Measurements from ENCODE around the gene ADAMTSL4.
A peak's percentile ranks its signal among the peaks of the same experiment; 100 is the strongest.
"Not testable (repeated sequence)": the region's sequence is repeated elsewhere in the genome, so short reads cannot be mapped to it uniquely, and the experiment has no call there.

ADAMTSL4 gene

DNA sequence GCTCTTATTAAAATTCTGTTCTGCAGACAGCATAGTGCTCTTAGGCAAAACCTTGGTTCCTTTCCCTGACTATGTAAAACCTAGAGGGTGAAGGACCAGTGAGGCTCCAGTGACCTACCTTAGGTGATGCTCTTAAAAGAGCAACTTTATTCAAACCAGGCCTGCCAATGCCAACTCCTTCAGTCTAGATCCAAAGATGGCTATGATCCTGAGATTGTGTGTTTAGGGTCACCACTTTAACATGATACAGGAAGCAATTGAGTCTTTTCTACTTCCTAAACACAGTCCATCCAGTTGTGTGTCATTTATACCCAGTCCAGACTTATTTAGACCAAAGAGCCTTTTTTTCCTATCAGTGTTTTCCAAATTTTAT is 19.4 kb downstream of the ADAMTSL4 start:
- DNase-seq = no peak

DNA sequence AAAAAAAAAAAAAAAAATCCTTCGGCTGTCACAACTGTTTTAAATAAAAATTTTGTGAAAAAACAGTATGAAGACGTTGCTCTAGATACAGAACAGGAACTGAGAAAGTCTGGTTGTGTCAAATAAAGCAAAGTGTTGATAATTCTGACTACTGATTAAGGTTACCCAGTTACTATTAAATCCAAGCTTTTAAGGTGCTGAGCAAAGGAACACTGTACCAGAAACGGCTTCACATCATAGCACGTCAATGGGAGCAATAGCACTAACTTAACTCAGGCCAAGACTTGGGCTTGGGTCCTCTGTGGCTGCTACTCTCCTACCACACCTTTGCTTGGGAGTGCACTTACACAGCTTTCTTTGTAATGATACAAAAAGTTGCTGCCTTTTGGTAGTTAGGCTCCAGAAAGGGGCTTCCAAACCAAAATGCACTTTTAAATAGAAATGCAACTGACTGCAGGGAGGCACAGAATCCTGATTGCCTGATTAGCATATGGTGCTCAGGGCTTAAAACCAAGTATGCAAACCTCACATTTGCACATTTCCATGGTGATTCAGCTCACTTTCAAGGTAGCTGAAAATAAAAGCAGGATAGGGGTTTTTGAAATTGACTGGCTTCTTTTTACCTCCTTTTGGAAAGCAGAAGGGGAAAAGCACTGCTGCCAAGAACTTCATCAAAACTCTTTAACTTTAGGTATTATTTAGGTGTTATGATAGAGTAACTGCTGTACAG is 23.9 kb downstream of the ADAMTSL4 start:
- no peak for DNase-seq

DNA sequence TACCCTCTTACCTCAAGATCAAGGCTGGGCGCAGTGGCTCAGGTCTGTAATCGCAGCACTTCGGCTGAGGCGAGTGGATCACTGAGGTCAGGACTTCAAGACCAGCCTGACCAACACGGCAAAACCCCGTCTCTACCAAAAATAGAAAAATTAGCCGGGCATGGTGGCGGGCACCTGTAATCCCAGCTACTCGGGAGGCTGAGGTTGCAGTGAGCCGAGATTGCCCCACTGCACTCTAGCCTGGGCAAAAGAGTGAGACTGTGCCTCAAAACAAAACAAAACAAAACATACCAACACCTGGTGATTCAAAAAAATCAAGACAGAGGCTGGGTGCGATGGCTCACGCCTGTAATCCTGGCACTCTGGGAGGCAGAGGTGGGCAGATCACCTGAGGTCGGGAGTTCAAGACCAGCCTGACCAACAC is 24.5 kb downstream of the ADAMTSL4 start:
- not testable (repeated sequence) for DNase-seq

DNA sequence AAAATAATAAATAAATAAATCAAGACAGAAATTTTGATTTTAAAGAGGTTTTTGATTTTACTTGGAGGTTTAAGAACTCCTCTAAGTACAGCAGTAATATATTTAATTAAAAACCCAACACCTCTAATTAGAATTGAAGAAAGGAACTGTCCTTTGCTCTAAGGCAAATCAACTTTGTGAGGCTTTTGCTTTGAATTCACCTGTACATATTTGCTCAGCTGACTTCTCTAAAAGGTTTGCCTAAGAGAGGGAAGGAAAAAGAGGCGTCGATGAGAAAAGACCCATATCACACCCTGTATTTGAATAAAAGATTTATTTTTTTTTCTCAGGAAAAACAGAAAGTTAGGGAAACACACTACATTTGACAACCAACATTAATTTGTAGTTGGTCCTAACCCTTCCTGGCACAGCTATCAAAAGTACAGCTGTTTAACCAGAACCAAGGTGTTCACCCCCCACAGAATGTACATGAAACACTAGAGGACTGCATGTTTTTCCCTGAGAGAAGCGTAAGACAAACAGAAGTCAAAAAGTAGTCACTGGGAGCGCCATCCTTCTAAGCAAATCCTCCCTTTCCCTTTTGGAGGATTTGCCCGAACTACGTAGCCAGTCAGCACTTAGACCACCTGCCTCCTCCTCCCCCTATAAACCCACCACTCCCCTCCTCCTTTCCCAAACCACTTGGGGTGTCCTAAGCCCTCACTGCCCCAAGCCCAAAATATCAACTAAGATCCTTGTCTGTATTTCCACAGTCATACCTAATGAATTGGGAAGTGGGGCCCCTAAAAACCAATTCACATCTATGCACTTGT is 25.3 kb downstream of the ADAMTSL4 start:
- no peak for DNase-seq

DNA sequence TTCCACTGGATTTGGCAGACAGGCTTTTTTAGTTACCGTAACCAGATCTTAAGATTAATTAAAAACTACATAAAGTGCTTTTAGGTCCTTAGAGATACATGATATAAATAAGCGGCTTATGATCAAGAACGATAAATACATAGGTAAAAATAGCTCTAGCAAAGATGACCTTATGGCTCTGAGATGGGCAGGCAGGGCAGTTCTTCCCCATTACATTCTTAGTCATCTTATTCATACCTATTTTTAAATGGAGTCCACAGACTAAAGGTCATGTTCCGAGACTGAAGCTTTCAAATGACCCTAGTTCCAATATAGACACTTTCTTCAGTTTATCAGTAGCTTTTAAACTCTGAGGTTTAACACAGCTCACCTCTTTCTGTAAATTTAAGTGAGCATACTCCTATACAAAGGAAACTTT is 25.9 kb downstream of the ADAMTSL4 start:
- DNase-seq = no peak

DNA sequence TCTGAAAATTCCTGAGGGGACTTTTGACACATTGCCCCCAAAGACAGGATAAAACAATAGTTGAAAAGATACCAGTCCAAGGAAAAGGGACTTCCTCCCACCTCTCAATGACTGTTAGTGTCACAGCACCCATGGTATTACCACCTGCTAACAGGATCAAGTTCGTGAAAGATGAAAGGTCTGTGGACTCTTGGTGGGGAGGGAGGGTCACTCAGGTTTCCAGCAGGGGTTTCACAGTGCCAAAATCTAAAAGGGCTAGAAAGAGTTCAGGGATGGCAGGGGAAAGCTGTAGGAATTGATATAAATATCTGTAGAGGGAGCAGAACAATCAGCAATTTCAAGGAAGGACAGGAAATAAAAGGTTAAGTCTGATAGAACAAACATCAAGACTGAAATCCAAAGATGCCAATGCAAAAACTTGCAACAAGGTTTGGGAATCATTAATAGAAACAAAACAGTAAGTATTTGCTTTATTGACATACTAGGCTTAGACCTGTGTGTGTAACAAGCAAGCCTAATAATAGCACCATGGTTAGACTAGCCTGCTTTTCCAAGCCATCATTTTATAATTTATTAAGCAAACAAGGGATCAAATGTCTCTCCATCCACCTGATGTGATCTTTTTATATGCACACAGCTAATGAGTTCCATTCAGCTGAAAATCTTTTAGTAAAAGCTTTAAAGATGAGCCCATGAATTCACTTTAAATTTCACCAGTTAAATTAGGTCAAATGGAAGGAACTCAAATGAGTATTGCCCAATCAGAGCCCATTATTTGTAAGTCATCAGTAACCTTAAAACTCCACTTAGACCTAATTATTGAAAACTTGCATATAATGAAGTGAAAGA is 26.5 kb downstream of the ADAMTSL4 start:
- no peak for DNase-seq

DNA sequence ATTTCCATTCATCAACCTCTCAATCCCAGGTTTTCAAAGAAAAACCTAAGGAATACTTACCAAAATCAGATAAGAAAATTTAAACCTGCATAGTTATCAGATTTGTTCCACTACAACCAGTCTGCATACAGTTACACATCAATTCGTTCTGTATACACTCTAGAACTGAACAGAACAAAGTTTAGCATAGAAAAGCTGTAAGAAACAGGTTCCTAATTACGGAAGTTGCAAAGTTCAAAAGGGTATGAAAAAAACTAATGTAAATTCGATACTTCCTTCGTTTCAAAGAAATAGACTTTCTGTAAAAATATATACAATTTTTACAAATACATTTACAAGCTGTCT is 27.1 kb downstream of the ADAMTSL4 start:
- DNase-seq = no peak

DNA sequence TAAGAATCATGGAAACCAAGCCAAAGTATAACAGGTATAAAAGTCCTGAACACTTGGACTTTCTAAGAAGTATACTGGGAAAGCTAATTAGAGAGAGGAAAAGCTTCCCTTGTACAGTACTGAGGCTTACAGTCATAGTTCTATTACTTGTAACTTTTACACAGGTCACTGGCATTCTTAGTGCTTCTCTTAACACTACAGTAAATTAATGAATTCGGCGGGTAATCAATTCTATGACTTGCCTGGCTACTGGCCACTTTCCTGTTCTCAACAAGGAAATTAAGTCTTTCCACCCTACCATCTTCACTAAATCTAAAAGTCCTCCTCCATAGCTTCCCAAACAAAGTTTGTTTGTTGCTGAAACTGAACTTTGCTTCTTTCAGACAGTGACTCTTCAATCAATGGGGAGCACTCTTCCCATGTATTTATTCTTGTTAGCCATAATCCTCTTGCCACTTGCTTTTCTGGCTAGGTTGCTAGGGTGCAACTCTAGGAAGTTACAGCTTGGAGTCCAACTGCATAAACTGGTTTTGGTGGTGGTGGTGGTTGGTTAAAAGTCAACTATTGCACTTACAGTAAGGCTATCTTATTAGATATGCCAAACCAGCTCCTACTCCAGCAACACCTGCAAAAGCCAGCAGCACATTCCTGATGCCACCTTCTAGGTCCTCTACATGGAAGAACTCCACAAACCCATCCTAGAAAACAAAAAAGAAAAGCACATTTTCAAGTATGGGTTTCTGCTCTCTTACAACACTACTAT is 27.8 kb downstream of the ADAMTSL4 start:
- no peak for DNase-seq

DNA sequence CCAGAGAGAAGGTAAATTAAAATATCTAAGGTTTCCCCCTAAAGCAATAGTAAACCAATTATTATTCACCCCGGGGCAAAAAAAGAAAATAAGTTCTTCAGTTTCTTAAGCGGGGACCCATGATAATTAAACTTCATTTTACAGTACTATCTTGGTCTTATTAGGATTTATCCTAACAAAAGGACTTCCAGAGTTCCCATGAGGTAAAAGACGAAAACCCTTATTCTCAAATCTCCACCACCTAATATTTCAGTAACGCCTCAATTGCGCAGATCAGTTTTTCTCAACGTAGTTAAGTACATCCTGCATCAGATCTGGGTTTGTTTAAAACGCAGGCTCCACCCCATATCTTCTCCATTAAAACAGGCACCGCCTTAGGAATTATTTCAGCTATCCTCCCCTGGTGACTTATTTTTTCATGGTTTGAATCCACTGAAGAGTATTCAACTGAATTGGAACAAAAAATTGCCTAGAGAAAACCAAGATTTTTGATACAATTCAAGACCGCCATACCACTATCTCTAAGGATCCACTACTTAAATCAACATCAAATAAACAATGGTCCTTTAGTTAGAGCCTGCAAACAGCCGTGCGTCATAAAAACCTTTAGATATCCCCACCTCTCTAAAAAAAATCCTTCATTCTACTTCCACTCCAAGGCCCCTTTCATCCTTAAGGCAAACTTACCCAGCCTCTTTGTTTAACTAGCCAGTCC is 28.5 kb downstream of the ADAMTSL4 start:
- no peak for DNase-seq

DNA sequence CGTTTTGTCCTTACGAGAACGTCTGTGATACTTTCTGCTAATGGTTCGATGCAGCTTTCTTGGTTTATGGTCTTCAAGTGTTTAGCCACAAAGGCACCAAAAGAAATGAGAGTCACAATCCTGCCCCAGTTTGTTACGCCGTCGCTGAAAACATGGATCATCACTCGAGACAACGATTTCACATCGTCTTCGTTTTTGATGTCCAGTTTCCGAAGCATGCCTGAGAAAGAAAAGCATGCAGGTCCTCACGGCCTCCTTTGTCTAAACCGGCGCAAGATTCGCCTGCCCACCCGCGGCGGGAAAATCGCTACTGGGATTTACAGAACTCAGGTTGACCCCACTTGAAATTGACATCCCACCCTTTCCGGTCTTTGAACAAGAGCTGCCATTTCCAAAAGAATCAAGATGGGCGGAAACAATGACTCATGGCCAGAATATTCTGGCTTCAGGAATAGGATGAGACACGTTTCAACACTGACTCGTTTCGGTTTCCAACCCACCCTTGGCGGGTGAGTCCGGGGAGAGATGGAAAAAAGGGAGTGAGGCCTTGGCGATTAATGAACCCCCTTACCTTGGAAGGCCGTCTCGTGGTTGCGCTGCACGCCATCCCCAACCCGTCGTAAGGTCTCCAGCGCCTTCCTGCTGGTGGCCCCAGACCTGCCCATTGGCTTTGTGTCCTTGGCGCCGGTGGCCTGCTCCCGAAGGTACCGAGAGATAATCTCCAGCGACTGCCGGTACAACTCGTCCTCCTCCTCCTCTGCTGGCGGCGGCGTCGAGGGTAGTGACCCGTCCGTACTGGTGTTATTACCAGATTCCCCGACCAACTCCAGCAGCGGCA is 29.3 kb downstream of the ADAMTSL4 start:
- DNase-seq = no peak

DNA sequence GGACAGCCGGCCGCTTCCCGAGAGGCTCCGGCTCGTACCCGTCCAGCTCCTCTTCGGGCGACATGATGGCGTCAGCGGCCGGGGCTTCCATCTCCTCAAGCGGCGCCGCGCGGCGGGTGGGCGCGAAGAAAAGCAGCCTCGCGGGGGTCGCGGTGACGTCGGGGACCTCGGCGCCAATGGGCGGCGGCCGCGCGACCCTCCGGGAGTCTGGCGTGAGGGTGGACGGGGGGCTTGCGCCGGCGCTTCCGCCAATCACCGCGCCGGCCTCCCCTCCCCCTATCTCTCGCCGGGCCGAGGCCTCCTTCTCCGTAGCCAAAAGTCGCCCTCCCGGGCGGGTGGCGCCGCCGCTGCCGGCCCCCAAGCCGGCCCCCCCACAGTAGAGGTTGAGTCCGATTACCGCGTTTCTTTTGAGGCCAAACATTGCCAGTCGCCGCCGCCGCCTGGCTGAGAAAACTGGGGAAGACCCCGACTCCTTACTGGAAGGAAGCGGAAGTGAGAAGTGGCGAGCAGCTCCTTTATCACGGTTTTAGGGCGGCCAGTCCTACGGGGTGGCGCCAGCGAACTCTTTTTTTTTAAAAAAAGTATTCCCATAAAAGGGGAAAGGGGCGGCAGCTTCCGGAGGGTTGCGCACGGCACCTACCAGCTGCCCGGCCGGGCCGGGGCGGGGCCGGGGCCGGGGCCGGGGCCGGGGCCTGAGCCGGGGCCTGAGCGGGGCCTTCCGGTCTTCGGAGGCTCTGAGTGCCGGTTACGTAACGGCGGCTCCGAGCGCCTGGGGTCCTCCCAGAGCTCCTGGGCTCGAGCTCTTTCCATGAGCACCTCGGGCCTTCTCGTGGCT is 30.1 kb downstream of the ADAMTSL4 start, which contains the start of gene MCL1:
TSS of gene MCL1 (minus strand) at position 501 of the 835 bp plus-strand sequence. CDS start at position 421, 80 bp downstream.
- peak; percentile 97 for DNase-seq

DNA sequence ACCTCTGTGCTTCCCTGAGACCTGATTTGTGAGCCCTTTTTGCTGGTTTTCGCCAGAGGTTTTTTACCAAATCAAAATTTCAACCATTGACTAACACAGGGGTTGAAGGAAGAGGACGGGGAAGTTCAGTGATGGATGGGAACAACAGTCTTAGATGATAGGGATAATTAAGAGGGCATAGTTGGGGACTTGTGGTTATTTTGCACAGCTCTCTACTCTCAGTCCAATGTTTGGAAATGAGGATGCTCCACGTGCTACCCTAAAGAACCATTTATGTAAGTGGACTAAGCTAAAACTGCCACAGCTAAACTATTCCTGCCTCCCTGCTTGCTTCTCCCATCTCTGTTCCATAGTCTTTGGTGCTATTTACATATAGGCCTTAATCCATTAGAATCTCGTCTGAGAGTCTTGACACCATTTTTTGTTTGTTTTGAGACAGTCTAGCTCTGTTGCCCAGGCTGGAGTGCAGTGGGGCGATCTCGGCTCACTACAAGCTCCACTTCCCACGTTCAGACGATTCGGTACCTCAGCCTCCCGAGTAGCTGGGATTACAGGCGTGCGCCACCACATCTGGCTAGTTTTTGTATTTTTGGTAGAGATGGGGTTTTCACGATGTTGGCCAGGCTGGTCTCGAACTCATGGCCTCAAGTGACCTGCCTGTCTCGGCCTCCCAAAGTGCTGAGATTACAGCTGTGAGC is 30.9 kb downstream of the ADAMTSL4 start:
- no peak for DNase-seq

DNA sequence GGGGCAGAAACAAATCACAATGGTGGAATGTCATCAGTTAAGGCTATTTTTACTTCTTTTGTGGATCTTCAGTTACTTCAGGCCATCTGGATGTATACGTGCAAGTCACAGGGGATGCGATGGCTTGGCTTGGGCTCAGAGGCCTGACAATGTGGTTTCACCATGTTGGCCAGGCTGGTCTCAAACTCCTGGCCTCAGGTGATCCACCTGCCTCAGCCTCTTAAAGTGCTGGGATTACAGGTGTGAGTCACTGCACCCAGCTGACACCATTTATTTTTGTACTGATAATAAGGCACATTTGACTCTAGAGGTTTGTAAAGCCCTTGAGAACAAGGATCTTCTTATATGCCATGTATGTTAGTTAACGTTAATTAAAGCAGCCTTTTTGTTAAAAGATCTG is 31.8 kb downstream of the ADAMTSL4 start:
- not testable (repeated sequence) for DNase-seq

DNA sequence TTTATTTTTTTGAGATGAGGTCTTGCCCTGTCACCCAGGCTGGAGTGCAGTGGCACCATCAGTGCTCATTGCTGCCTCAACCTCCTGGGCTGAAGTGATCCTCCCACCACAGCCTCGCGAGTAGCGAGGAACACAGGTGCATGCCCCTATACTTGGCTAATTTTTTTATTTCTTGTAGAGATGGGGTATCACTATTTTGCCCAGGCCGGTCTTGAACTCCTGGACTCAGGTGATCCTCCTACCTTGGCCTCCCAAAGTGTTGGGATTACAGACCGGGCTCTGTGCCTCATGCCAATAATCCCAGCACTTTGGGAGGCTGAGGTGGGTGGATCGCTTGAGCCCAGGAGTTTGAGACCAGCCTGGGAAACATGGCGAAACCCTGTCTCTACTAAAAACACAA is 32.2 kb downstream of the ADAMTSL4 start:
- DNase-seq = not testable (repeated sequence)

DNA sequence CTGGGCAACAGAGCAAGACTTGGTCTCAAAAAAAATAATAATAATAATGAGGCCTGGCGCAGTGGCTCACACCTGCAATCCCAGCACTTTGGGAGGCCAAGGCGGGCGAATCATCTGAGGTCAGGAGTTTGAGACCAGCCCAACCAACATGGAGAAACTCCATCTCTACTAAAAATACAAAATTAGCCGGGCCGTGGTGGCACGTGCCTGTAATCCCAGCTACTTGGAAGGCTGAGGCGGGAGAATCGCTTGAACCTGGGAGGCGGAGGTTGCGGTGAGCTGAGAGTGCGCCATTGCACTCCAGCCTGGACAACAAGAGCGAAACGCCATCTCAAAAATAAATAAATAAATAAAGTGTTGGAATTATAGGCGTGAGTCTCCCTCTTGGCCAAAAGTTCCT is 32.8 kb downstream of the ADAMTSL4 start:
- not testable (repeated sequence) for DNase-seq

DNA sequence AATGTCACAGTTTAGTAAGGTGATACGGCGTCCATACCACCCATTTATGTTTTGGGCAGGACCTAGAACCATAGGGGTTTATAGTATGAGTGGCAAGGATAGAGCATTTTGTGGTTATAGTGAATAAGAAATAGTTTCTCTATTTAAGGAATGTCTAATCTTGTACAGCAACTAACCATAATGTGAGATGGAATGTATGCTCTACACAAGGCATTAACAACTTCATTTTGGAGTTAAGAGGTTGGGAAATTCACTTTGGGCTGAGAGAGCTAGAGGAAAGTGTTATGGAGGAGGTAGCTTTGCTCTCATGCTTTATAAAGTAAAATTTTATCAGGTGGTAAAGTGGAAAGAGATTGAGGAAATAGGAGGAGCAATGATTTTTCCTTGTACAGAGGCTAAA is 33.2 kb downstream of the ADAMTSL4 start:
- DNase-seq = no peak

DNA sequence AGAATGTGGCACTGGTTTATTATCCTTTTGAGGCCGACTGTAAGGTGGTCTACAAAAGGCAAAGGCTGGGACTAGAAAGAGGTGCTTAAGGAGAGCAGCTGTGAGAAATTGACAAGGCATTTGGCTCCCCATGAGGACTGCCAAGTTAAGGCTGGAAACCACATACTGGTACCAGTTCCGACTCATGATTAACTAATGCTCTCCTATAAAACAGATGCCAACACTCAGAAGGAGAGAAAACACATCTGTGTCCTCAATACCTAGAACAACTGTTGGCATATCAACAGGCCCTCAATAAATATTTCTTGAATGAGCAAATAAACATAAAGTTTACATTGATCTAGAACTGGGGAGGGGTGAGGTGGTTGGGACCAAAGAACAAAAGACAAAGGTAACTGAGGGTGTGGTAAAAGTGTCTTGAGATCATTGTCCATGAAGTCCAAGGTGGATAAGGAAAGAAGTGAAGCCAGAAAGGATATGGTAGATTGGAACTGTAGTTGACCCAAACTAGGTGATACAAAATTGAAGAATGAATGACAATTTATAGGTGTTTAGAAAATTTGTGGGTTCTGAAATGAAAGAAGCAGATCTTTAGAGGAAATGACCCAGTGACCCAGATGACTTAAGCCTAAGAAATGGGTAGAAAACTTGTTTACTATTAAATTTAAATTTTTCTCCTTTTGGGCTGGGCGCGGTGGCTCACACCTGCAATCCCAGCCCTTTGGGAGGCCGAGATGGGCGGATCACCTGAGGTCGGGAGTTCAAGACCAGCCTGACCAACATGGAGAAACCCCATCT is 47.1 kb downstream of the ADAMTSL4 start:
- no peak for DNase-seq

DNA sequence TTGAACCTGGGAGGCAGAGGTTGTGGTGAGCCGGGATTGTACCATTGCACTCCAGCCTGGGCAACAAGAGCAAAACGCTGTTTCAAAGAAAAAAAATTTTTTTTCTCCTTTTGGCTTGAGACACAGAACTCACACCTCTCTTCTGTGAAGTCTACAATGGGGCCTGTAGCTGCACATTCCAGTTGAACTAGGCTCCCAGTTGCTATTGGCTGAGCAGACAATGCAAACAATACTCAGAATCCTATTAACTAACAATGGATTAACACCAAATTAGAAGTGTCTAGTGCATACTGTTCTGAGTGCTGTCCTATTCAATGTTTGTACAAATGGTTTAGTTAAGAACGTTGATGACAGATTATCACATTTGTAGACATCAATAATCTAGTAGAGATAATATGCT is 47.8 kb downstream of the ADAMTSL4 start:
- no peak for DNase-seq

All from NCI-H1048 (cell line).